Measurements from ENCODE around the gene KIF16B.
"Not testable (repeated sequence)": the region's sequence is repeated elsewhere in the genome, so short reads cannot be mapped to it uniquely, and the experiment has no call there.

The KIF16B gene

GRCh38 chr20:16240355-16240754 is 332.9 kb downstream of the KIF16B start:
- DNase-seq = no peak

GRCh38 chr20:16236589-16237241 is 336.5 kb downstream of the KIF16B start:
- peak; percentile 48 for DNase-seq

GRCh38 chr20:16230402-16230801 is 342.8 kb downstream of the KIF16B start:
- no peak for DNase-seq

- DNase-seq = no peak
Measured at GRCh38 chr20:16229813-16230212, 343.4 kb downstream of the KIF16B start.

- no peak for DNase-seq
Measured at GRCh38 chr20:16228722-16229121, 344.5 kb downstream of the KIF16B start.

GRCh38 chr20:16226961-16227360 is 346.3 kb downstream of the KIF16B start:
- not testable (repeated sequence) for DNase-seq

GRCh38 chr20:16224836-16225235 is 348.4 kb downstream of the KIF16B start:
- no peak for DNase-seq

- no peak for DNase-seq
Measured at GRCh38 chr20:16222859-16223411, 350.3 kb downstream of the KIF16B start.

All from NCI-H1436 (cell line).